HG03520 (cell line): ENCODE data around the gene STIL.
"Not testable (repeated sequence)": the region's sequence is repeated elsewhere in the genome, so short reads cannot be mapped to it uniquely, and the experiment has no call there.

ENCODE experiments used
- ATAC-seq: cut with Tn5 transposase; IDR thresholded peaks from one replicate; pipeline ENCODE4 v1.9.1; 2021; ENCODE audit warnings: mild to moderate bottlenecking, moderate library complexity; ENCODE audit not compliant: unreplicated experiment

The STIL gene

DNA sequence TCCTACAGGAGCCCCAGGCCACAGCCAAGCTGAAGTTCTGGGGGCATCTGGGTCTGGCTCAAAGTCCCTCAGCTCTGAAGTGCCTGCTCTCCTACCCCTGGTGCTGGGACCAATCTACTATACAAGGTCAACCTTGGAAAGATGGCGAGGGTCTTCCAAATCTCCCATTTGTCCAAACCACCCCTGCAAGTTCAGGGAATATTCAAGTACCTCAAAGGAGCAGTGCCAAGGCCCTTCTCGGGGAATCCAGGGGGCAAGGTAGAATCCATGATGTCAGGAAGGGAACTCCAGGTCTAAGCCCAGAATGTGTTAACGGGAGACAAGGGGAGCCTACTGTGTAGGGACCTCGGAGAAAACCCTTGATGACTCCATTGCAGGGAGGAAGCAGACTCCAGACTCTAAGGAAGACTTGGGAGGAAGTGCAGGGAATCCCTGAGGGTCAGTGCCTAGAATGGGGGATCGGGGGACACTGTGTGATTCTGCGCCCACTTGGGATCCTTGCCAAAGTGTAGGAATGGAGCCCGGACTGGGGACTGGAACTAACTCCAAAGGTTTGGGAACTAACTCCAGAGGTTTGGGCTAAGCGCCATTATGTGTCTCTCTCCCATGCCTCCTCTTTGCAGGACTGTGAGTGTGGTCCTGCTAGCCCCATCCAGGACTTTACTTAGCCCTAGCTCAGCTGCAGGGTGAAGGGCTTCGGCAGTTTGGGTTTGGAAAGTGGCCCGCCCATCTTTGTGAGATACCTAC lies 90.6 kb downstream of the STIL start:
- ATAC-seq: no peak

- ATAC-seq: no peak
Observed at GRCh38 chr1:47222476-47222875, 91.5 kb downstream of the STIL start.

DNA sequence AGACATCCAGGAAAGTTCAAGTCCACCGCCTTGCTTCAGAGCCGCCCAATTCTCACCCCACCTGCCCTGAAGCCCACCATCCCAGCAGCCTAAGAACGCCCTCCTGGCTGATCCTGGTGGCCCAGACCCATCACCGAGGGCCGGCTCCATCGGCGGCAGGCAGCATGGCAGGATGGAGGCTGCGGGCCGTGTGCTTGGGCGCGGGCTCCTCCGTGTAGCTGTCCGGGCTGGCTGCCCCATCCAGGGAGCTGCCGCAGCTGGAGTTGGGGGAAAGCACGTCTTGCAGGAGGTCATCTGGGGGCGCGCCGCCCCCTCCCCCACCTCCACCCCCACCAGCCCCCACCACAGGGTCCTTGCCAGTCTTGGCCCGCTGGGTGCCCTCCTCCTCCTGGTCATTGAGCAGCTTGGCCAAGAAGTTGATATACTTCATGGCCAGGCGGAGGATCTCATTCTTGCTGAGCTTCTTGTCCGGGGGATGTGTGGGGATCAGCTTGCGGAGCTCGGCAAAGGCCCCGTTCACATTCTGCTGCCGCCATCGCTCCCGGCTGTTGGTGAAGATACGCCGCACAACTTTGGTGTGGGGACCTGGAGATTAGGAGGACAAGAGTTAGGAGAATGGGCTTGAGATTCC lies 94.2 kb downstream of the STIL start:
- no peak for ATAC-seq

DNA sequence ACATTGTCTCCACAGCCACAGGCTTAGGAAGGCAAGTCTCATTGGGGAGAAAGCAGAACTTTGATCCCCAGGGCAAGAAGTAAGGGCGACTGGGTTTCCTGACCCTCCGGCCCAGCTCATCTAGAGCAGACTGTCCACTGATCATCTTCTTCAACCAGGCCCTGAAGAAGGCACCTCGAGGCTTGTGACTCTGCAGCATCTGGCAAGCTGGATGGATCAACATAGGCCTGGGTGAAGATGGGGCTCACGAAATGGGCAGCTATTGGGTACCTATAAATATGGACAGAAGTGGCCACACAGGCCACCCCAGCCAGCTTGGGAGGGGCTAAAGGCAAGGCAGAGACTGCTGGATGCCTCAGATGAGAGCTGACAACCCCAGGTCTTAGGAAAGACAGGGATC lies 94.9 kb downstream of the STIL start:
- no peak for ATAC-seq

GRCh38 chr1:47216278-47217059 lies 97.5 kb downstream of the STIL start:
- ATAC-seq: no peak

DNA sequence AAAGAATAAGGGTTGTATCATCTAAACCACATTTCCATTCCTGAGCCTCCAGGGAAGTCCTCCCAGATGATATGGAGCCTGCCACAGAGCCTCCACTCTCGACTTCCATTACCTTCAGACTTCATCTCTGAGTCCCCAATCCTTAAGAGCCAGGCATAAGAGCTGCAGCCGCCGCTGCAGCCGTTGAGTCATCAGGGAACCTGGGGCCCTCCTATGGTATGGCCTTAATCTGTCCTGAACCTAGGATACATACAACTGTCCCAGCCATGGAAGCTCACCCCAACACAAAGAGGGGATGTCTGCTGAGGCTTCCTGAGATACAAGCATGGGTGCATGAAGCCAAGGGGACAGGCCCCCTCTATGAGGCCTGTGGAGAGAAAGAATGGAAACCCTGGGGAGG lies 98.2 kb downstream of the STIL start:
- ATAC-seq: no peak

DNA sequence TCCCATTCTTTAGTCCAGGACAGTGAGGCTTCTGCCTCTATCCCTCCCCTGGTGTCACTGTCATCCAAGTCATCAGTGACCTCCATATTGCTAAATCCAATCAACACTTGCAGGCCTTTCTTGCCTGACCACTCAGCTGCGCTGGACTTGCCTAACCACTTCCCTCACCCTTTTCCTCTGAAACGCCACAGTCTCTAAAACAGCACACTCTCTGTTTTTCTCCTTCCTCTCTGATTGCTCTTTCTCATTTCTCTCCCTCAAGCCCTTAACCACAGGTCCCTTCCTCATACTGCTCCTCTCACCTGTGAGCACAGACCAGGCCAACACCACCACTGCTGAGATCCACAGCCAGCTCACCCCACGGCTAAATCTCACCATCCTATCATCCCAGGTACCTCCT lies 99.4 kb downstream of the STIL start:
- no peak for ATAC-seq

GRCh38 chr1:47213230-47213963 lies 100.5 kb downstream of the STIL start:
- no peak for ATAC-seq

DNA sequence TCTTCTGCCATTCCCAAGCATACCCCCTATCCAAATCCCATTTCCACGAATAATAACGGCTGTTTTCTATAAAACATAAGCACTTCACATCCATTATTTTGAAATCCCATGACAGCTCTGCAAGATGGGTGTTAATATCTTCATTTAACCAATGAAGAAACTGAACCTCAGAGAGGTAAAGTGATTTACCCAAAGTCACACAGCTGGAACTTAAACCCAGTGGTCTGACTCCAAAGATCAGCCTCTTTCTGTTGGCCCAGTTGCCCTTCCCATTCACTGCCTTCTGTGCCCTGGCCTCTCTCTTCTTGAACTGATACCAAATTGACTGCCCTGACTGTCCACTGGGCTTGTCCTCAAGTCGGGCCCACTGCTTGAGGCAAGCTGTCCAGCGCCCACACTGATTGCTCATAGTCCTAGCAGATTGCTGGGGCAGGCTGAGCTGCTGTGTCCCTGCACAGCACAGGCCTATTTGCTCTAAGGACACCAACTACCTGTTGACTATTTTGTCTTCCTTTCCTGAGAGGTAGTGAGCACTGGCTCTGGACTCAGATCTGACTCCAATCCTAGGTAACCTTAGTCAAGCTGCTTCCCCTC lies 101.2 kb downstream of the STIL start:
- ATAC-seq: no peak

GRCh38 chr1:47211796-47212269 lies 102.1 kb downstream of the STIL start:
- no peak for ATAC-seq

GRCh38 chr1:47210666-47211065 lies 103.3 kb downstream of the STIL start:
- ATAC-seq: no peak

DNA sequence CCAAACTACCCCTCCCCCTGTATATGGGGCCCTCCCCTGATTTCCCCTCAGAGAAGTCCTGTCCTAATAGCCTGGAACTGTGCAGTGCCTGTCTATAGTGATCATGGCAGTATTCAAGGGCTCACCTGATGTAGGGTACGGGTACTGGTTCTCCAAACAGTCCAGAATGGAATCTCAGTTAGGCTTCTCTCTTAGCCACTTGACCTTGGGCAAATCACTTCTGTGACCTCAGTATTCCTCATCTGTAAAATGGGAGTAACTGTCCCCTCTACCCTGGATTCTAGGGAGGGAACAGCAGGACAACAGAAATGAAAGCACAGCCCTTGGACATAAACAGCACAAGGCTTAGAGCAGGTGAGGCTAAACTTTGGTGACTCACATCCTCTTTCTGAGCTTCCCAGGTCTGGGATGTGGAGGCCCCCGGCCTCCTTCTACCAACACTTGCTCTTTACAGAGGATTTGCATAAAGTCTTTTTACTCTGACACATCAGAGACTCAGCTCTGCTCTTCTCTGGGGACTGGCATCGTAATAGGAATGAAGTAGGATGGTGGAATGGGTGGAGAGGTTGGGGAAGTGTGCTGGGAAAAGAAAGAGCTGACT lies 104.1 kb downstream of the STIL start:
- no peak for ATAC-seq

DNA sequence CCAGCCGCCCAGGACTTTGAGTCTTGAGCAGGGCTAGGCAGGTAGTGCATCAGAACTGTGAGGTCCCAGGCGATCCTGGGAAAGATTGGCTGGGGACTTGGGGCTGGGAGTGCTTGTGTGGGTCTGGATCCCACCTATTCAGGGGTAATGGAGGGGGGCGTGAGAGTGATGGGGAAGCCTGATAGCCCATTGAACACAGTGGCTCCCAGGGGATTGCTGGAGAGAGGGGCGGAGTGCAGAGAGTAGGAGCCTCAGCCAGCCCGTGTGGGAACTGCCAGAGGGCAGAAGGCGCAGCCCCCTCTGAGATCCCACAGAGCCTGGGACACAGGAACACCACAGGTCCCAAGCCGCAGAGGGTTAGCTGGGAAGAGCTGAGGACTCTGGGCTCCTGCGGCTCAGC lies 104.9 kb downstream of the STIL start:
- ATAC-seq: no peak

GRCh38 chr1:47208374-47208850 lies 105.5 kb downstream of the STIL start:
- ATAC-seq: no peak

DNA sequence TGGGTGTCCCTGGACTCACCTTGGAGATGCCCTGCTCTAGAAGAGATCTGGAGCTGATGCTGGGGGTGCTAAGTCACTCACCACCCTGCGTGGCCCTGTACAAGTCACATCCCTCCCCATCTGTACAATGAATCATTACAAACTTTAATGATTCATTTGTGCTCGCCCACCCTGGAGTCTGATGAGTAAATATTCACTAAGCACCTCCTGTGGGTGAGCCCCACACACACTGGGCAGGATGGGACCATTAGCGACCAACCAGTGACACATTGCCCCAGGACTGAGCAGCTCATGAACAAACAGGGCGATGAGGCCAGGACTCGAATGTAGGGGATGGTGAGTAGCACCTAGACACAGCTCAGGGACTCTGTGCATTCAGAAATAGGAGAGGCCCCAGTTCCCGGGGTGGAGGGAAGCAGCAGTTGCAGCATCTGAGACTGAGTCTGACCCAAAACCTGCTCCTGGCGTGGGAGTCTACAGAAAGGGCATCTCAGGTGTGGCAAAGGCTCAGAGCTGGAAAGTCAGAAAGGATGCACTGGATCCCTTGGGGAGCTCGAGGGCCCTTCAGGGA lies 106.1 kb downstream of the STIL start:
- ATAC-seq: no peak

DNA sequence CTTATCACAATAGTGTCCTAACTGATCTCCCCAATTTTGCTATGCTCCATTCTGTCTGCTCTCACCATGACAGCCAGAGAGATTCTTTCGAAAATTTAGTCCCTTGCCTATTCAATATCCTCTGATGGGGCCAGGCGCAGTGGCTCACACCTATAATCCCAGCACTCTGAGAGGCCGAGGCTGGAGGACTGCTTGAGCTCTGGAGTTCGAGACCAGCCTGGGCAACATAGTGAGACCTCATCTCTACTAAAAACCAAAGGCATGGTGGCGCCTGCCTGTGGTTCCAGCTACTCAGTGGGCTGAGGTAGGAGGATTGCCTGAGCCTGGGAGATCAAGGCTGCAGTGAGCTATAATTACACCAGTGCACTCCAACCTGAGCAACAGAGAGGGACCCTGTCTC lies 108.0 kb downstream of the STIL start:
- ATAC-seq: no peak

DNA sequence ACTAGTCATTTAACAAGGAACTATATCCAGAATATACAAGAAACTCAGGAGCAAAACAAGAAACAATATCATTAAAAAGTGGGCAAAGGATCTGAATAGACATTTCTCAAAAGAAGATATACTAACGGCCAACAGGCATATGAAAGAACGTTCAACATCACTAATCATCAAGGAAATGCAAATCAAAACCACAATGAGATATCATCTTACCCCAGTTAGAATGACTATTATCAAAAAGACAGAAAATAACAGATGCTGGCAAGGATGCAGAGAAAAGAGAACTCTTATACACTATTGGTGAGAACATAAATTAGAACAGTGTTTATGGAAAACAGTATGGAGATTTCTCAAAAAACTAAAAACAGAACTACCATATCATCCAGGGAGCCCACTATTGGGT lies 110.4 kb downstream of the STIL start:
- ATAC-seq: not testable (repeated sequence)

GRCh38 chr1:47201179-47201578 lies 112.8 kb downstream of the STIL start:
- ATAC-seq: no peak
